HL-60/S4 (cell line): Measurements from ENCODE around the gene TMEM125.

ENCODE experiments used
- in situ Hi-C: fragments of 300-500 bp; cut with MboI; formaldehyde crosslinking; loops from 2 replicates; pipeline ENCODE4 v1.14.3; 2022; ENCODE audit warnings: low sequenced_read_pairs

TMEM125 gene

DNA sequence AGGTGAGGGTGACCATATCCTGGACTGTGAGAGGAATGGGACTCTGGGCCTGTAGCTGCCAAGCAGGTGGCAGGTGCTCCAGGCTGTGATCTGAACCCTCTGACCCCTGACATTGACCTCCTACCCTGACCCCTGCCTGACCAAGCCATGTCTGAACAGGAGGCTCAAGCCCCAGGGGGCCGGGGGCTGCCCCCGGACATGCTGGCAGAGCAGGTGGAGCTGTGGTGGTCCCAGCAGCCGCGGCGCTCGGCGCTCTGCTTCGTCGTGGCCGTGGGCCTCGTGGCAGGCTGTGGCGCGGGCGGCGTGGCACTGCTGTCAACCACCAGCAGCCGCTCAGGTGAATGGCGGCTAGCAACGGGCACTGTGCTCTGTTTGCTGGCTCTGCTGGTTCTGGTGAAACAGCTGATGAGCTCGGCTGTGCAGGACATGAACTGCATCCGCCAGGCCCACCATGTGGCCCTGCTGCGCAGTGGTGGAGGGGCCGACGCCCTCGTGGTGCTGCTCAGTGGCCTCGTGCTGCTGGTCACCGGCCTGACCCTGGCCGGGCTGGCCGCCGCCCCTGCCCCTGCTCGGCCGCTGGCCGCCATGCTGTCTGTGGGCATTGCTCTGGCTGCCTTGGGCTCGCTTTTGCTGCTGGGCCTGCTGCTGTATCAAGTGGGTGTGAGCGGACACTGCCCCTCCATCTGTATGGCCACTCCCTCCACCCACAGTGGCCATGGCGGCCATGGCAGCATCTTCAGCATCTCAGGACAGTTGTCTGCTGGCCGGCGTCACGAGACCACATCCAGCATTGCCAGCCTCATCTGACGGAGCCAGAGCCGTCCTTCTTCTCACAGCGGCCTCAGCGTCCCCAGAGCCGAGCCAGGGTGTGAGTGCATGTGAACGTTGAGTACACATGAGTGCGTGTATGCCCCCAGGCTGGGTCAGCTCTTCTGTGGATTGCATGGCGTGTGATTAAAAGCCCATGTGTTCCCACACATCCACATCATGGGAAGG lies 3.1 kb downstream of the TMEM125 start:
- in situ Hi-C loops, result no loop called here

DNA sequence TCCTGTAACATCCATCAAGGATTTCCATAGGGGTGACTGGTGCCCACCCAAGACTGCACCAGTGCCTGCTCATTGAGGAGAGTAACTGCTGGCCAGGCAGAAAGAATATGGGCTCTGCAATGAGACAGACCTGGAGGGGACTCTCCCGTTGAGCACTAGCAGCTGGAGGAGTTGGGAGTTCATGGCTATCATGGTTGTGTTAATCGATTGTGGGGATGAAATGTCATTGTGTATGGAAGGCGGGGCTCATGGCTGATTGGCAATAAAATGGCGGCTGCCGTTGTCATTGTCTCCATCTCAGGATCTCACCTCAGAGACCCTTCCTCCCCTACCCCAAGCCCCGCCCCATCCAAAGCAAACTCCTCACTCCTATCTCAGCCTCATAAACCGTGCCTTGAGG lies 3.9 kb downstream of the TMEM125 start:
- in situ Hi-C loops, result no loop called here

DNA sequence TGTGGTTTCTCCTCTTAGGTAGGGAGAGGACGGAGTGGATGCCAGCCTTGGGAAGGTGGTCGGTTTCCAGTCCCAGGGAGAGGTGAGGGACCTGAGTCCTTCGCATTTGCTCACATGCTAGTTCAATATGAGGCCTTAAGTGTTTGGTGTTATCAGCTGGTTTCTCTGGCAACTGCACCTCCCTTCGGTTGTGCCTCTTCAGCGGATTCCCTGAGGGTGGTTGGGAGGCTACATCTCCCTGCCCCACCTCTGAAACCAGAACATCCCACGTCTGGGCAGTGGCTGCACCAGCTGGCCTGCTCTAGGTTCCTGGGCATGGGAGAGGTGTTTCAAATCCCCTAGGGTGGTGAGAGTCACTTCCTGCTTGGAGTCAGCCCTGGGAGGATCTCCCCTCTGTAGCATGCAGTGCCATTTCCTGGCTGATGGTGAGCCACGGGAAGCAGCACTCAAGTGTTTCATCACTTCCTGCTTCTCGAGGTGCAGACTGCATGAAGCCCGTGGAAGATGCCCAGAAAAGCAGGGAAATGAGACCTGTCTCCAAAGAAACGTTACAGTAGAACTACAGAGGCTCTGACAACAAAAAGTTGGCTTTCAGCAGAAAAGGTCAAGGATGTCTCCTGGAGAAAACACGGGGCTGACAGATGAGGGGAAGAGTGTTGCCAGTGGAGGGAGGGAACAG lies 4.5 kb downstream of the TMEM125 start:
- in situ Hi-C loops, result no loop called here

DNA sequence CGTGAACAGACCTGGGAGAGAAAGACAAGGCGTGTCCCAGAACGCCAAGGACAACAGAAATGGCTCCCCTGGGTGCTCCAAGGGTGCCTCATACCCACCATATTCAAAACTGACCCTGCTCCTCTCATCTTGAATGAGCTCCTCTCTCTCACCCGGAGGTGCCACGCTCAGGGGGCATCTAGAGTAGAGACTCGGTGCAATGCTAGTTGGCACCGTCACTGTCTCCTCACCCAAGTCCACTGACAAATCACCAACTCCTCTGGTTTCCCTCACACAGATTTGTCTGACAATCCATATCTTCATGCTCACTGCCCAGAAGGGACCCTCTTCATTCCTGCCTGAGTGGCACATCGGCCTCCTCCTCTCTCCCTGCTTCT lies 5.0 kb downstream of the TMEM125 start:
- in situ Hi-C loops, result no loop called here

- in situ Hi-C loops, result no loop called here
These were observed 6.2 kb downstream of the TMEM125 start for GRCh38 chr1:43275826-43276620.

GRCh38 chr1:43276673-43277072 lies 6.9 kb downstream of the TMEM125 start:
- in situ Hi-C loops, result no loop called here

GRCh38 chr1:43277116-43277876 lies 7.5 kb downstream of the TMEM125 start:
- in situ Hi-C loops, result no loop called here

DNA sequence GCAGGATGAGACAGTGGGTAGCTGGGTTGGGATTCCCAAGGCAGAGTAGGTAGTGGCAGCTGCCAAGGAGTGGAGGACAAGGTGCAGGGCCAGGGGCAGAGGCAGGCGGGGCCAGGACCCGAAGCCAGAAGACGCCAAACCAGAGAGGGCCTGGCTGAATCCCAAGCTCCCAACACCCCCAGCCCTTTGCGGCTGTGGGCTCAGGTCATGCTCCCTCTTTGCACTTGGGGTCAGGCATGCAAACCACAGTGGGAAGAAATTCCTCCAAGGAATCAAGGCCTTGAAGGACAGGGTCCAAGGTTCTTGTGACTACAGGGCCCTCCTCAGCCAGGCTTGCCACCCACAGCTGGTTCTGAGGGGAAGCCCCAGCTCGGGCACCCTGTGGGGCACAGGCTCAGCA lies 9.4 kb downstream of the TMEM125 start:
- in situ Hi-C loops, result no loop called here

GRCh38 chr1:43279666-43280065 lies 9.9 kb downstream of the TMEM125 start:
- in situ Hi-C loops, result no loop called here

GRCh38 chr1:43280692-43281091 lies 10.9 kb downstream of the TMEM125 start:
- in situ Hi-C loops, result no loop called here

- in situ Hi-C loops, result no loop called here
These were observed 12.7 kb downstream of the TMEM125 start for GRCh38 chr1:43282220-43283195.

GRCh38 chr1:43284065-43284464 lies 14.3 kb downstream of the TMEM125 start:
- in situ Hi-C loops, result no loop called here

- in situ Hi-C loops, result no loop called here
These were observed 14.8 kb downstream of the TMEM125 start for GRCh38 chr1:43284546-43285110.

GRCh38 chr1:43285269-43285990 lies 15.6 kb downstream of the TMEM125 start, which contains the start of gene C1orf210:
TSS of gene C1orf210 (minus strand) at chr1:43285581. CDS start at chr1:43283270, 2,311 bp downstream.
- in situ Hi-C loops, result no loop called here

DNA sequence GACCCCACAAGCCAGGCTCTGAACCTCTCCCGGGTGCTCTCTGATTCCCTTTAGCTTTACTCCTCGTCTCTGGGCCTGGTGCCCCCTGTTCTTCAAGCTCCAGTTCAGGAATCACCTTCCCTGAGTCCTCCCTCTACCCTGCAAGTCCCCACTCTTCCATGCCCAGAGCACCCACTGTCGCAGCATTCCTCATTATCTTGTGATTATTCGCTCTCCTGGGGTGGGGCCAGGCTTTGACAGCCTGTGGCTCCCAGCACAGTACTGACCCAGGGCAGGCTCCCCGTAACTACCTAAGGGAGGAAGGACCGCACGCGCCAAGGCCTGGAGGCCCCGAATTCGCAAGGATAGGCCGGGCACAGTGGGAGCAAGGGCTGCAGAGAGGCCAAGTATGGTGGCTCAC lies 16.3 kb downstream of the TMEM125 start:
- in situ Hi-C loops, result no loop called here

- in situ Hi-C loops, result no loop called here
These were observed 16.8 kb downstream of the TMEM125 start for GRCh38 chr1:43286533-43286932.

DNA sequence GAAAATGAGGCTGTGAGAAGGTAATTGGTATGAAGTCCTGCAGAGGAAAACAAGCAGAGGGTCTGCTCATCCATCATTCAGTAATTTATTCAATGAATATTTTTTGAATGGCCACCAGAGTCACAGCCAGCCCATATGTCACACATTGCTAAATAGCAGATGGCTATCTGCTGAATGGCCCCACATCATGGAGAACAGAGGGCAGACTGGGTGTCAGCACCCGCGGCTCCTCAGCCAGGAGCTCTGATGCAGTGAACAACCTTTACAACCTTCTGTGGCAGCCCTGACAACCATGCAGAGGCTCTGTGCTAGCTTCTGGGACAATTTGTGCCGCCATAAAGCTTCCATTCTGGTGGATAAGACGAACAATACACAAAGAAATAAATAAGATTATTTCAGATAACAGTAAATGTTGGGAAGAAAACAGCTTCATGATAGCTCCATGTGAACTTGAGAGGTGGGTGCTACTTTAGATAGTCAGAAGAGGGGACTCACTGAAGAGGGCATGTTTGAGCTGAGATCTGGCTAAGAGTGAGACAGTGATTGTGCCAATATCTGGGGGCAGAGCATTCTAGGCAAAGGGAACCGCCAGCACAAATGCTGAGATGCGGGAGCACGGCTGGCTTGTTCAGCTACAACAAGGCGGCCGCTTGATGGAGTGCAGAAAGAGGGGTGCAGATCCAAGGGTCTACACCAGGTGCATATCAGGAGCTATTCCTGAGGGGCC lies 18.4 kb downstream of the TMEM125 start:
- in situ Hi-C loops, result no loop called here
